GM10847 (cell line): ENCODE results near the gene CRNN.

ENCODE experiments used
- POLR2A ChIP-seq: IDR thresholded peaks from 2 replicates; pipeline ENCODE4 v1.6.1; 2011; ENCODE audit not compliant: insufficient read length; ENCODE audit errors: extremely low read depth

Gene CRNN

DNA sequence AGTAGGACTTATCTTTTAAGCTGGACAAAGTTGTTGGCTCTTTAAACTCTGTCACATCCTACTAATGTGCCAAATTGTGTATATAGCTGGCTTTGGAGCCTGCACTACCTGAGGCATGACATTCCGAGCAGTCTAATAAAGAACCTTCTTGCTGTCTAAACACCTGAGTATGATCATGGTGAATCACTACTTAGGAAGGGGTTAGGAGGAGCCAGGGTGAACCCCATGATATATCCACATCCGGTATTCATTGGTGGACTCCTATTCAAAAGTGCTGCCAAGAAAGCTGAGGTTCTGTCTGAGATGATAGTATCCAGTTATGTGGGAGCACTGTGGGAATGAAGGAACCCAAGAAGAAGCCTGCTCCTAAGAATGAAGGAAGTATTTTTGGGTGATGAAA is 27.1 kb downstream of the CRNN start:
- no peak for TF ChIP-seq POLR2A

- no peak for TF ChIP-seq POLR2A
Observed at GRCh38 chr1:152380932-152381331, 33.1 kb downstream of the CRNN start.

DNA sequence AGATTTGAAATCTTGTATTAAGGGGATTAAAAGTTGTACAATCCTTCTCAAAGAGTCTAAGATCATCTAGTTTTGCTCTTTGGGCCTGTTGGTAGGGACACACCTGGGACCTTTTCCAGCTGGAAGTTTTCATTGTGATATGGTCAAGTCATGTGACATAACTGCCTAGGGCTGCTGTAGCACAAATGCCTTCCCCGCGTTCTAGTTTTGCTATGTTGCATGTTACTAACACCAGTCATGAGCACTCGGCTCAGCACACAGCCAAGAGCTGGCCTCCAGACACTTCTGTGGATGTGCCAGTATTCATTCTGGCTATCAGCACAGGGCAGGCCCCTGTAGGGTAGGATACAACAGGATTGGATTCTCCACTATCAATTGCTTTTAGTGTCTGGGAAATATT is 39.6 kb downstream of the CRNN start:
- TF ChIP-seq POLR2A: no peak

DNA sequence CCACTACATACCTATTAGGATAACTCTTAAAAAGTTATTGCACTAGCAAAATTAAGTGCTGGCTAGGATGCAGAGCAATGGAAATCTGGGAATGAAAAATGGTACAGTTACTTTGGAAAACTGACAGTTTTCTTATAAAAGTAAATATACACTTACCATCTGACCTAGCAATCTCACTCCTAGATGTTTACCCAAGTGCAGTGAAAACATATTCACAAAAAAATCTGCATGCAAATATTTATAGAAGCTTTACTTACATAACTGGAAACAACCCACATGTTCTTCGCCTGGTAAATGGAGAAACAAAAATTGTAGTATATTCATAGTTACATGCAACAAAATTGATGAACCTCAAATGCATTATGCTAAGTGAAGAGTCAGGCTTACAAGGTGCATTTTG is 41.4 kb downstream of the CRNN start:
- TF ChIP-seq POLR2A: no peak

- TF ChIP-seq POLR2A: no peak
Observed at GRCh38 chr1:152367436-152367835, 46.6 kb downstream of the CRNN start.

DNA sequence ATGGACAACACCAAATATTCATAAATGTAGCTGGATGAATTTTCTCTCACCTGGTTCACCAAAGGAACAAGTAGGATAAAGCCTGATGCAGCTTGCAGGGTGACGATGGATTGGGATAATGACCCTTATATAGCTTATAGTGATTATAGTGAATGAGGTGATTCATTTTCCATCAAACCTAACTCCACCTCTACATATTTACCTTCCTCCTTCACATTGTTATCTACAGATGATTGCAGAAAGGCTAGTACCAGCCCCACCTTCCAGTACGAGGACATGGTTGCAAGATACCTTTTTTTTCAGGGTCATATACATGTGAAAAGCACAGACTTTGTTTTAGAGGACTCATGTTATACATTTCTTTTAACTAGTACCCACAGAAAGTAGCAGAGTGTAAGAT is 54.2 kb downstream of the CRNN start, which contains the start of gene FLG2:
Gene FLG2, minus strand, starts transcription at position 101 of the 400 bp plus-strand sequence. CDS start 1,122 bp downstream, outside the sequence.
- TF ChIP-seq POLR2A: no peak
